HG03039 (cell line): ENCODE data around the gene MRPS9.

Experiments used
- ATAC-seq: cut with Tn5 transposase; IDR thresholded peaks from one replicate; pipeline ENCODE4 v1.9.1; 2021; ENCODE audit warnings: mild to moderate bottlenecking, moderate library complexity; ENCODE audit not compliant: unreplicated experiment

The MRPS9 gene

DNA sequence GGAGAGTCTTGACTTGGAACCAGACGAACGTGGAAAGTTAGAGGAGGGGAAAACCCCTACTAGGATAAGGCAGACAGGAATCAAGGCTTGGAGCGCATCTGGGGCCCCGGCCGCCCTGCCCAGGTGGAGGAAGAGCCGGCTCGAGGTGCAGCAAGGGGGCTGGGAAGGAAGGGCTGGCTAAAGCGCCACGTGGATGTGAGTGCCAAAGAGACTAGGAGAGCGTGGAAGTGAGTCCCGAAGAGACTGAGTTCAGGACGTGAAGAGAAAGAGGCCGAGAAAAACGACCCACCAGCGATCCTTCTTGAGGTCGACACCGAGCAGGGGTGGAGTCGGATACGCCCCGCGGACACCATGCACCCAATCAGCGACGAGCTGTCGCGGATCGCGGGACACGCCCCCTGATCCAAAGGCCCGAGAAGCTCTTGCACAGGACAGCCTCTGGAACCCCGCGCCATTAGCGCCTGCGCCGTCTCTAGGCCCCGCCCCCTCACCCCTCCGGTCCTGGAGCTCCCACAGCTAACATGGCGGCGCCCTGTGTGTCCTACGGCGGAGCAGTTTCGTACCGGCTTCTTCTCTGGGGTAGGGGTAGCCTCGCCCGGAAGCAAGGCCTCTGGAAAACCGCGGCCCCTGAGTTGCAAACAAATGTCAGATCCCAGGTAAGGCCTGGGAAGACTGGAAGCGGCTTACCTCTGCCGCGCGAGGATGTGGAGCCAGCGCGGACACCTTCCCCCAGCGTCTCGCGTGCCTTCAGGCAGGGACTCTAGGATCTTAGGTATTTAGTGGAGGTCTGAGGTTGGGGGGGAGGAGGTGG is at the start of gene MRPS9:
MRPS9 (plus strand) TSS at position 498 of the 811 bp plus-strand sequence; CDS start at position 522, 24 bp downstream.
- ATAC-seq, result peak; percentile 99

GRCh38 chr2:105005181-105005951 is 32.5 kb upstream of the MRPS9 start:
- ATAC-seq, result no peak

- no peak for ATAC-seq
Measured at GRCh38 chr2:105007367-105007766, 30.5 kb upstream of the MRPS9 start.

DNA sequence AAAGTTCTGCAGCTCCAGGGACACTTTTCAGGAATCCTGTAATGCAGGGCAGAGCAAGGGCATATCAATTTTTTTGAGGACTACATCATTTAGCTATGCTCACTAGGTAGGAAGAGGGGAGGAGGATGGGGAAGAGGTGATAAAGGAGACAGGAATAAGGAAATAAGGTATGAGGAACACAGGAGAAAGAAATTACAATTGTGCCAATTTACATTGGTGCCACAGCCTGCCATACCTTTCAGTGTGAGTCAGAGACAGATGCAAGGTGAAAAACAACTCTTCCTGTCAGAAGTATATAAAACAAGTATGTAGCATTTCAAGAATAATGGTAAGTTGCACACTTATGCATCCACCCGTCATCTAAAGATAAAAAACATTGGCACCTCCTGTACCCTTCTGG is 5.4 kb upstream of the MRPS9 start:
- no peak for ATAC-seq

- no peak for ATAC-seq
Measured at GRCh38 chr2:105034170-105034569, 3.7 kb upstream of the MRPS9 start.

DNA sequence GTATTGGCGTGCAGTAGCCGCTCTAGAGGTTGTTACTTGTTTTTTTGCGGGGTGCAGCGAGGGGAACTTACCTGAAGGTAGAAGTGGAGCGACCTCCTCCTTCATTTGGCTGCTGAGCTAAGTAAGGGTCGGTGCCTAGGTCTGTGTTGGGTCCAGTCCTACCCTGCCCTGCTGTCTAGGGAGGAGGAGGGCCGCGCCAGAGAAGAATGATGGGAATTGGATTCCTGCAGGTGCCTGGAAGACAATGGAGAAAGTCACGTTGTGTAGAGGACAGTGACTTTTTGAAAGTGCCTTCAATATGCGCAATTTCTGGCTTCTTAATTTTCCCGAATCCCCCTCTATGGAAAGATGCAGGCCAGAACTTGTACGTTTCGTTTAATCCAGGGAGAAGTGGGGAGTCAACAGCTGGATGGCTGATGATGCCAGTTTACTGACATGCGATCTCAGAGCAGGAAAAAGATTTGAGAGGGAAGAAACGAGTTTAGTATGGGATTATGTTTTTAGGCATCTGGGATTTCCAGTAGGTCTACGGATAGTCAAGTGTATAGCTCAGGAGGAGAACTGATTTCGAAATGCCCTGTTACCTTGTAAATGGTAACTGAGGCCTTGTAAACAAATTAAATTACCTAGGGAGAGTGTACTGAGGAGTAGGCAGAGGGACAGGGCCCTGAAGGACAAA is 653 bp downstream of the MRPS9 start:
- no peak for ATAC-seq

DNA sequence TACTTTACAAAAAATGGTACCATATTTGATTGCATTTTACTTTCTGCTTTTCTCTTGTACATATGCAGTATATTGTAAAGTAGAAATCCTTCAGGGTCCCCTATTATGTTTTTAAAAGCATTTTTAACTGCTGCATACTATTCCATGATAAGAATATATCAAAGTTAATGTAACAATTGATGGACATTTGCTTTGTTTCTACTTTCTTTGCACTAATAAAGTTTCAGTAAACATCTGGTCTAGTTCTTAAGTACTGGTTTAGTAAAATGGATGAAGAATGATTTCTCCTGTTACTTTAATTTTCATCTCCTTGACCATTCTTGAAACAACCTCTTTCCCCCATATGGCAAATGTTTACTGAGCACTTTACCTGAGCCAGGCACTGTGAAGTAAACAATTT is 1.7 kb downstream of the MRPS9 start:
- ATAC-seq, result no peak

DNA sequence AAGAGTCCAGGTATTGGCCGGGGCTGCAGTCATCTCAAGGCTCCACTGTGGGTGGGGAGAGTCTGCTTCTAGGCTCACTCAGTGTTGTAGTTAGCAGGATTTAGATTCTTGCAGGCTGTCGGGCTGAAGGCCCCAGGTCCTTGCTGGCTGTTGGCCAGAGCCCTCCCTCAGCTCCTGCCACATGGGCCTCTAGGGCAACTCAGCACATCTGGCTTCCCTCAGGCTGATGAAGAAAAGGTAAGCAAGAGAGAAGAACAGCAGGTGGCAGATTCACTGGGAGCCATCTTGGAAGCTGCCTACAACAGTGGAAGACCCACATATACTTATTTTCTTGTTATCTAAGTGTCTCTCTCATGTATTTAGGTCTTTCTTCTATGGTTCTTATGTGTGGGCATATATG is 4.3 kb downstream of the MRPS9 start:
- ATAC-seq, result no peak

- ATAC-seq, result no peak
Measured at GRCh38 chr2:105052773-105053172, 14.9 kb downstream of the MRPS9 start.

GRCh38 chr2:105055613-105056012 is 17.7 kb downstream of the MRPS9 start:
- no peak for ATAC-seq

- ATAC-seq, result no peak
Measured at GRCh38 chr2:105056245-105056644, 18.4 kb downstream of the MRPS9 start.

- no peak for ATAC-seq
Measured at GRCh38 chr2:105057005-105057404, 19.1 kb downstream of the MRPS9 start.

DNA sequence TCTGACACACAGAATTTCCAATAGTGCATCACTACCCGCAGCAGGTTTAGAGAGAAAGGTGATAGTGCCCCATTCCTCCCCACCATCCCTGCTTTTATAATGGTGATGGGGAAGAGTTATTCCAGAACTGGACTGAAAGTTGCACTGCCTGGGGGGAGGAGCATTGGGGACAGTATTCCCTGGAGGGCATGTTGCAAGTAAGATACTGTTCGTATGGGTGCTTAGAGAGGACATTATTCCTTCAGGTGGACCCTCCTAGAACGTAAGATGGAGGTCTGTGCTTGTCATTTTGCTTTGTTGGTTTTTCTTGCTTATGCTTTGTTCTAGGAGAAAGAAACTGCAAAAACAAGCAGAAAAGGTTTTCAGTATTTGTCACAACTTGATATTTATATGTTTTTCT is 23.7 kb downstream of the MRPS9 start:
- ATAC-seq, result no peak

GRCh38 chr2:105062158-105062557 is 24.3 kb downstream of the MRPS9 start:
- ATAC-seq, result no peak

DNA sequence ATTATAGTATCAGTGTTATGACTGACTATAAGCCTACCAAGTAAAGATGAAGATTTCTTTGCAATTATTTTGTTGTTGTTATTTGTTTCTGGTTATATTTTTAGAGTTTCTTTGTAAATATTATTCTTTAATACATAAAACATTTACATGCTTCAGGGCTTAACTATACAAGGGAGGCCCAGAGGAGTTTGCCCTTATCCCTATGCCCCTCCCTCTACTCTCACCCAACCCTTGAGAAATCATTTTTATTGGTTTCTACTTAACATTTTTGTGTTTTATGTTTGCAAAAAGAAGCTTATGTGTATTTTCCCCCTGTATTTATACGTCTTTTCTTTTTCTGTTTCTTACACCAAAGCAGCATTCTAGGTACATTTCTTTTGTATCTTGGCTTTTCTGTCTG is 30.5 kb downstream of the MRPS9 start:
- ATAC-seq, result no peak

DNA sequence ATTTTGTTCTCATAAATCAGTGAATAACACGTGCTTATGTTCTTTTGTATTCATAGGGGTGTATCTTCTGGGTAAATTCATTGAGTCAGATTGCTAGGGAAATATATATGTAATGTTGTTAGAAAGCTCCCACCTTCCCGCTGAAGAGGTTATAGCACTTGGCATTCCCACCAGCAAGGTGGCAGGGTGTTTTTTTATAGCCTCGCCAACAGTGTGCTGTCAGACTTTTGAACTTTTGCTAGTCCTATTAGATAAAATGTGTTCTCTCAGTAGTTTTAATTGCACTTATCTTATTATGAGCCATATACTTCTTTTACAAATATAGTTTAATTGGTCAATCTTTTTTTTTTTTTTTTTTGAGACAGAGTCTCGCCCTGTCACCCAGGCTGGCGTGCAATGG is 31.0 kb downstream of the MRPS9 start:
- ATAC-seq, result no peak

GRCh38 chr2:105070010-105070865 is 32.4 kb downstream of the MRPS9 start:
- ATAC-seq, result no peak

- no peak for ATAC-seq
Measured at GRCh38 chr2:105071379-105071778, 33.5 kb downstream of the MRPS9 start.

DNA sequence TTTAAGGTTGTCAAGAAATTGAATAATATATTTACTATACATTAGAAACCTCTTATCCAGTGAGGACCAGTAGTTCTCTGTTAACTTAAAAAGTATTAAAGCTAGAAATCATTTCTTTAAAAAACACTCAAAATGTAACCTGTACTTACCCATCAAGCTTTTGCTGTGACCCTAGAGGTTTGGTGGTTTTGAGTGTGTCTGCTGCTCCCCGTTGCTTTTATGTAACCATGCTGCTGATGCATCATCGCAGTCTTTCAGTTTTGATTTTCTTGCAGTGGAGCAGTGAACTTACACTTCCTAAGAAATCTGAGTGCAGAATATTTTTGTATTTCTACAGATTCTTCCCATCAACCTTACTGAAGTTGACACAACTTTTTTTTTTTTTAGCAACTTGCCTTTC is 34.2 kb downstream of the MRPS9 start:
- ATAC-seq, result peak; percentile 80

- ATAC-seq, result no peak
Measured at GRCh38 chr2:105073591-105073990, 35.7 kb downstream of the MRPS9 start.

DNA sequence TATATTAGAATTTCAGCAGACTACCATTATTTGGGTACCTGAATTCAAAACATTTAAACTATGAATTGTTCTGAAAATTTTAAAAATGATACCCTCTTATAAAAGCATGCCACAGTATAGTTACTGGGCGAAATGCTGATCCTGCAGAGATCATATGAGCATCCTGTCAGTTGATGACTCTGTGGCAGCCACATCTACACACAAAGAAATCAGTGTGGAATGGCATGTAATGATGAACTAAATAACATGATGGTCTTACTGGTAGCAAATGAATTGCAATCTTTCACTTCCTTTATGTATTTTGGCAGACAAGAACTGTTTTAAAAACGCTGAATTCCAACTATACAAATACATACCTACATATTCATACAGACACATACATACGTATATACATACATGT is 38.3 kb downstream of the MRPS9 start:
- no peak for ATAC-seq
